ENCODE data around the gene CACNB2. TPM values are rescaled to one million over a fixed set of nuclear protein-coding genes. Genes with fewer than 3 reads are reported as not detected.

The CACNB2 gene
- total RNA-seq, 1 experiment from 2014 or later, result not detected

DNA sequence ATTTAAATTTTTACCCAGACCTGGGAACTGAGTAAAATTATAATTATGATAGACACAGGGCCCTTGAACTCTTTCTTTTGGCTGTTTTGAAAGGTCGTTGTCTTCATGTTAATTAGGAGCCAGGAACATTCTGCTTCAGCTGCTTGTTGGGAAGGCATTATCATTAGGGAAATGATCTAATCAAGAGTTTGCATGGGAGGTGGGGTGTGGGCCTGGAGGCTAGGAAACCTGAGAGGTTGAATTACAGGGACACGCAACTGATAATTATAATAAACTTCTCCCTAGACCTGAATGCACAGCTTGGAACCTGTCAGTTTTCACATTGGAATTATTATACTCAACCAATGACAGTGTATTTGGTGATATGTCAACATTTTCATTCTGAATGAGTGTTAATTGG lies 237.7 kb downstream of the CACNB2 start:
- no peak for DNase-seq (ENCODE audit: low read depth, low spot score)
- H3K4me3 ChIP-seq (ENCODE audit: low read depth in 2 of 2, low read length in 2 of 2), result no peak overlapping the region
- ATAC-seq, result no peak
- CTCF ChIA-PET, result no interaction called here
- POLR2A ChIA-PET, result no interaction called here
- H3K27ac ChIP-seq (ENCODE audit: low read length), result no peak overlapping the region
- H3K9me3 ChIP-seq (ENCODE audit: control insufficient read depth, insufficient read depth, low read depth, low read length), result no peaks in the 10 kb centered on the region
- H3K27me3 ChIP-seq (ENCODE audit: control insufficient read depth, insufficient read depth, low read length), result no peaks in the 10 kb centered on the region
- H3K4me1 ChIP-seq (ENCODE audit: control insufficient read depth, insufficient read depth, low read length), result no peaks in the 10 kb centered on the region
- in situ Hi-C loops (cut with HindIII; ENCODE audit: low pct_unique_long_range_greater_than_20kb, low sequenced_read_pairs), result no loop called here
- BruUV-seq (replicated peaks), result no TSS peak
- intact Hi-C loops (cut with micrococcal nuclease; ENCODE audit: unreplicated experiment), result no loop called here
- TF ChIP-seq POLR2AphosphoS5 (IDR thresholded peaks at IDR 0.05; ENCODE audit: low read depth, low read length) (no peak), TCF7L2 (IDR thresholded peaks at IDR 0.05; ENCODE audit: low read depth, low read length) (no peak)
- no peaks in the 10 kb centered on the region for H3K36me3 ChIP-seq (ENCODE audit: control insufficient read depth, insufficient read depth, low read length)

DNA sequence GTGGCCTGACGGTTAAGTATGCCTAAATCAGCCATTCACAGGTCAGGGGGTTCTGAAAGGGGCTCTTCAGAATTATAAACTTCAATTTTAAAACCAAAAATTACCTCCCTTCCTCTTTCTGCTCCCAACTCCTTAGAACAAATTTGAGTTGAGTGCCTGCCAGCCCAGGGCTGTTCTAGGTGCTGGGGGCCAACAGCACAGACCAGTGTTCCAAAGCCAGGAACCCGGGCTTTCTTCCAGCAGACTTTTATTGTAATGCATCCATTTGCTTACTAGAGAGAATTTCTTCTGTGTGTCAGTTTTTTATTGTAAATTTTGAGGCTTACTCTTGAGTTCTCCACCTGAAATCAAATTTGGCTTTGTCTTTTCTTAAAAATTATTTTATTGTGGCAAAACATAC lies 238.5 kb downstream of the CACNB2 start:
- Histone ChIP-seq H3K36me3 (ENCODE audit: control insufficient read depth, insufficient read depth, low read length) (no peaks in the 10 kb centered on the region), H3K27me3 (ENCODE audit: control insufficient read depth, insufficient read depth, low read length) (no peaks in the 10 kb centered on the region), H3K4me1 (ENCODE audit: control insufficient read depth, insufficient read depth, low read length) (no peaks in the 10 kb centered on the region), H3K27ac (ENCODE audit: low read length) (no peak overlapping the region), H3K9me3 (ENCODE audit: control insufficient read depth, insufficient read depth, low read depth, low read length) (no peaks in the 10 kb centered on the region), H3K4me3 (ENCODE audit: low read depth in 2 of 2, low read length in 2 of 2) (no peak overlapping the region)
- DNase-seq (ENCODE audit: low read depth, low spot score) (no peak), ATAC-seq (no peak)
- TF ChIP-seq TCF7L2 (IDR thresholded peaks at IDR 0.05; ENCODE audit: low read depth, low read length) (no peak), SIN3A (IDR thresholded peaks at IDR 0.05; ENCODE audit: borderline replicate concordance, insufficient read depth, low read depth, low read length) (no peak), POLR2AphosphoS5 (IDR thresholded peaks at IDR 0.05; ENCODE audit: low read depth, low read length) (no peak)
- TF ChIP-seq, protein P1, sequence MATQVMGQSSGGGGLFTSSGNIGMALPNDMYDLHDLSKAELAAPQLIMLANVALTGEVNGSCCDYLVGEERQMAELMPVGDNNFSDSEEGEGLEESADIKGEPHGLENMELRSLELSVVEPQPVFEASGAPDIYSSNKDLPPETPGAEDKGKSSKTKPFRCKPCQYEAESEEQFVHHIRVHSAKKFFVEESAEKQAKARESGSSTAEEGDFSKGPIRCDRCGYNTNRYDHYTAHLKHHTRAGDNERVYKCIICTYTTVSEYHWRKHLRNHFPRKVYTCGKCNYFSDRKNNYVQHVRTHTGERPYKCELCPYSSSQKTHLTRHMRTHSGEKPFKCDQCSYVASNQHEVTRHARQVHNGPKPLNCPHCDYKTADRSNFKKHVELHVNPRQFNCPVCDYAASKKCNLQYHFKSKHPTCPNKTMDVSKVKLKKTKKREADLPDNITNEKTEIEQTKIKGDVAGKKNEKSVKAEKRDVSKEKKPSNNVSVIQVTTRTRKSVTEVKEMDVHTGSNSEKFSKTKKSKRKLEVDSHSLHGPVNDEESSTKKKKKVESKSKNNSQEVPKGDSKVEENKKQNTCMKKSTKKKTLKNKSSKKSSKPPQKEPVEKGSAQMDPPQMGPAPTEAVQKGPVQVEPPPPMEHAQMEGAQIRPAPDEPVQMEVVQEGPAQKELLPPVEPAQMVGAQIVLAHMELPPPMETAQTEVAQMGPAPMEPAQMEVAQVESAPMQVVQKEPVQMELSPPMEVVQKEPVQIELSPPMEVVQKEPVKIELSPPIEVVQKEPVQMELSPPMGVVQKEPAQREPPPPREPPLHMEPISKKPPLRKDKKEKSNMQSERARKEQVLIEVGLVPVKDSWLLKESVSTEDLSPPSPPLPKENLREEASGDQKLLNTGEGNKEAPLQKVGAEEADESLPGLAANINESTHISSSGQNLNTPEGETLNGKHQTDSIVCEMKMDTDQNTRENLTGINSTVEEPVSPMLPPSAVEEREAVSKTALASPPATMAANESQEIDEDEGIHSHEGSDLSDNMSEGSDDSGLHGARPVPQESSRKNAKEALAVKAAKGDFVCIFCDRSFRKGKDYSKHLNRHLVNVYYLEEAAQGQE (IDR thresholded peaks at IDR 0.05; ENCODE audit: insufficient read depth in 1 of 2, low read depth in 2 of 2, low read length in 1 of 2), result no peak
- TF ChIP-seq, protein P2, sequence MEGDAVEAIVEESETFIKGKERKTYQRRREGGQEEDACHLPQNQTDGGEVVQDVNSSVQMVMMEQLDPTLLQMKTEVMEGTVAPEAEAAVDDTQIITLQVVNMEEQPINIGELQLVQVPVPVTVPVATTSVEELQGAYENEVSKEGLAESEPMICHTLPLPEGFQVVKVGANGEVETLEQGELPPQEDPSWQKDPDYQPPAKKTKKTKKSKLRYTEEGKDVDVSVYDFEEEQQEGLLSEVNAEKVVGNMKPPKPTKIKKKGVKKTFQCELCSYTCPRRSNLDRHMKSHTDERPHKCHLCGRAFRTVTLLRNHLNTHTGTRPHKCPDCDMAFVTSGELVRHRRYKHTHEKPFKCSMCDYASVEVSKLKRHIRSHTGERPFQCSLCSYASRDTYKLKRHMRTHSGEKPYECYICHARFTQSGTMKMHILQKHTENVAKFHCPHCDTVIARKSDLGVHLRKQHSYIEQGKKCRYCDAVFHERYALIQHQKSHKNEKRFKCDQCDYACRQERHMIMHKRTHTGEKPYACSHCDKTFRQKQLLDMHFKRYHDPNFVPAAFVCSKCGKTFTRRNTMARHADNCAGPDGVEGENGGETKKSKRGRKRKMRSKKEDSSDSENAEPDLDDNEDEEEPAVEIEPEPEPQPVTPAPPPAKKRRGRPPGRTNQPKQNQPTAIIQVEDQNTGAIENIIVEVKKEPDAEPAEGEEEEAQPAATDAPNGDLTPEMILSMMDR (IDR thresholded peaks at IDR 0.05), result no peak
- CTCF ChIA-PET, result no interaction called here
- in situ Hi-C loops (cut with HindIII; ENCODE audit: low pct_unique_long_range_greater_than_20kb, low sequenced_read_pairs), result no loop called here
- intact Hi-C loops (cut with micrococcal nuclease; ENCODE audit: unreplicated experiment), result no loop called here
- no TSS peak for BruUV-seq (replicated peaks)
- POLR2A ChIA-PET, result no interaction called here

DNA sequence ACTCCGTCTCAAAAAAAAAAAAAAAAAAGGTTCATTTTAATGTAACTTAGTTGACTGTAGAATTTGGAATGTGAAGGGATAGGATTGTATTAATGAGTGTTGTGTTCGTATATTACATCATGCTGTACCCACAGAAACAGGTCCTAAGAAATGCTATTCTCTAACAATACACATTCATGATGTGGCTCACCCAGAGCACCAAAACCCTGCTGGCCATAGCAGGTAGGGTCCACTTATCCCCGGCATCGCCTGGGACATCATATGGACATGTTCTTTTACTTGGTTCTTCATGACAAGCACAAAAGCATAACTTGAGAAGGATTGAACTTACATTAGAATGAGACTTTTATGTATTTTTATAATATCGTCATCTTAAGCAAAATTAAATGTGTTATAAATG lies 241.5 kb downstream of the CACNB2 start:
- Histone ChIP-seq H3K27ac (ENCODE audit: low read length) (no peak overlapping the region), H3K4me3 (ENCODE audit: low read depth in 2 of 2, low read length in 2 of 2) (no peak overlapping the region), H3K9me3 (ENCODE audit: control insufficient read depth, insufficient read depth, low read depth, low read length) (no peaks in the 10 kb centered on the region), H3K27me3 (ENCODE audit: control insufficient read depth, insufficient read depth, low read length) (no peaks in the 10 kb centered on the region), H3K4me1 (ENCODE audit: control insufficient read depth, insufficient read depth, low read length) (no peaks in the 10 kb centered on the region), H3K36me3 (ENCODE audit: control insufficient read depth, insufficient read depth, low read length) (no peaks in the 10 kb centered on the region)
- no peak for DNase-seq (ENCODE audit: low read depth, low spot score)
- no peak for ATAC-seq
- TF ChIP-seq, protein P2 (IDR thresholded peaks at IDR 0.05), result no peak
- TF ChIP-seq POLR2AphosphoS5 (IDR thresholded peaks at IDR 0.05; ENCODE audit: low read depth, low read length) (no peak), TCF7L2 (IDR thresholded peaks at IDR 0.05; ENCODE audit: low read depth, low read length) (no peak), SIN3A (IDR thresholded peaks at IDR 0.05; ENCODE audit: borderline replicate concordance, insufficient read depth, low read depth, low read length) (no peak)
- TF ChIP-seq, protein P1 (IDR thresholded peaks at IDR 0.05; ENCODE audit: insufficient read depth in 1 of 2, low read depth in 2 of 2, low read length in 1 of 2), result no peak
- in situ Hi-C loops (cut with HindIII; ENCODE audit: low pct_unique_long_range_greater_than_20kb, low sequenced_read_pairs), result no loop called here
- CTCF ChIA-PET, result no interaction called here
- POLR2A ChIA-PET, result no interaction called here
- no TSS peak for BruUV-seq (replicated peaks)
- intact Hi-C loops (cut with micrococcal nuclease; ENCODE audit: unreplicated experiment), result no loop called here

Data from Panc1 (cell line).